ENCODE results near the gene GMFB.

DNA sequence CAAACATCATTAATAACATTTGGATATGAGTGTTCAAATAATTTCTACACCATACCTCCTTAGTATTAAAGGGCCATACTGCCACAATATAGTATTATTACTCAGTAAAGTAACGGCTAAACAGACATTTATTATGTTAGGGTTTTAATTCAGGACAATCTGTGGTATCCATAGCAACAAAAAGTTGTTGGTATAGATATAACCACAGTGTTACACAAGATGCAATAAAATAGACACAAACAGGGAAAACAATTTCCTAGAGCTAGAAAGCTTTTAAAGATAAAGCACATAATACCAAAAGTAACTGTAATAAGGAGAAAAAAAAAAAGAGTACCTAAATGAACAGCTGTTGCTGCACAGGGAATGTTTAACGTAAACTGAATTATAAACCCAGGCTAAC, 63.7 kb downstream of the GMFB start:
- no peak for TF ChIP-seq ZNF274 (IDR thresholded peaks at IDR 0.05; ENCODE audit: low read depth, low read length)
- TF ChIP-seq YY1 (IDR thresholded peaks at IDR 0.05; ENCODE audit: insufficient read depth, insufficient read length), result no peak

Measured in NT2/D1 (cell line).